IMR-90 (cell line): ENCODE results near the gene FRMPD4. TPM values are rescaled to one million over a fixed set of nuclear protein-coding genes. Genes with fewer than 3 reads are reported as not detected.
"Not testable (repeated sequence)": the region's sequence is repeated elsewhere in the genome, so short reads cannot be mapped to it uniquely, and the experiment has no call there.

ENCODE experiments used
- ATAC-seq: fragments of 200-7000 bp; cut with Tn5 transposase; 2 replicates; pipeline ENCODE4 v1.9.1; 2020; ENCODE audit warnings: low read depth, mild to moderate bottlenecking, moderate library complexity
- BruUV-seq: library from RNA; stranded (reverse); fragments of 400-500 nt; replicated peaks from 2 replicates; lab custom pipeline; 2021; lab: Mats Ljungman, UMichigan
- CTCF ChIA-PET: fragments of 300-600 bp; formaldehyde crosslinking; extraction: SDS; loops from one replicate; lab custom pipeline; 2021; ENCODE audit warnings: antibody characterized with exemption; lab: Yijun Ruan, JAX
- POLR2A ChIA-PET: fragments of 300-600 bp; sonication (Branson Sonifier 250); formaldehyde crosslinking; loops from one replicate; lab custom pipeline; 2022; ENCODE audit warnings: antibody characterized with exemption; ENCODE audit not compliant: unreplicated experiment; lab: Charles Lee
- DNase-seq: peaks from one replicate; pipeline ENCODE4 v3.0.0; 2013
- H2AFZ ChIP-seq: replicated peaks from 2 replicates; pipeline ENCODE3; 2013; ENCODE audit warnings: low read length, mild to moderate bottlenecking; ENCODE audit not compliant: poor library complexity
- H2AK5ac ChIP-seq: 2 replicates; pipeline ENCODE4 v1.6.1; 2013; ENCODE audit warnings: low read depth, low read length, inconsistent platforms
- H2AK9ac ChIP-seq: replicated peaks from 2 replicates; pipeline ENCODE3; 2013; ENCODE audit warnings: mild to moderate bottlenecking, low read depth, low read length, moderate library complexity; ENCODE audit not compliant: poor library complexity
- H2BK120ac ChIP-seq: 2 replicates; pipeline ENCODE4 v1.6.1; 2013; ENCODE audit warnings: low read depth, low read length, inconsistent platforms
- H2BK15ac ChIP-seq: 3 replicates; pipeline ENCODE4 v1.6.1; 2013; ENCODE audit warnings: low read depth, low read length, inconsistent platforms
- H2BK20ac ChIP-seq: 2 replicates; pipeline ENCODE4 v1.6.1; 2013; ENCODE audit warnings: low read depth, mild to moderate bottlenecking, inconsistent platforms, low read length, moderate library complexity
- H2BK5ac ChIP-seq: 2 replicates; pipeline ENCODE4 v1.6.1; 2013; ENCODE audit warnings: mild to moderate bottlenecking, low read depth, low read length, inconsistent platforms; ENCODE audit not compliant: poor library complexity, severe bottlenecking
- H3K14ac ChIP-seq: replicated peaks from 2 replicates; pipeline ENCODE4 v1.6.1; 2013; ENCODE audit warnings: low read depth, low read length, inconsistent platforms
- H3K18ac ChIP-seq: 2 replicates; pipeline ENCODE4 v1.6.1; 2013; ENCODE audit warnings: low read depth, low read length, control low read depth
- H3K23ac ChIP-seq: 2 replicates; pipeline ENCODE4 v1.6.1; 2013; ENCODE audit warnings: low read depth, low read length, inconsistent platforms
- H3K27ac ChIP-seq: 2 replicates; pipeline ENCODE4 v1.5.1; 2013; ENCODE audit warnings: mild to moderate bottlenecking, control low read depth, low read length; ENCODE audit not compliant: insufficient read depth
- H3K27me3 ChIP-seq: 2 replicates; pipeline ENCODE4 v1.6.1; 2013; ENCODE audit warnings: low read length; ENCODE audit not compliant: control insufficient read depth, insufficient read depth
- H3K36me3 ChIP-seq: 2 replicates; pipeline ENCODE4 v1.6.1; 2013; ENCODE audit warnings: low read length, mixed read lengths; ENCODE audit not compliant: control insufficient read depth, insufficient read depth
- H3K4ac ChIP-seq: 2 replicates; pipeline ENCODE4 v1.6.1; 2013; ENCODE audit warnings: low read depth, low read length, inconsistent platforms
- H3K4me1 ChIP-seq: 2 replicates; pipeline ENCODE4 v1.6.1; 2013; ENCODE audit warnings: low read length, mixed read lengths; ENCODE audit not compliant: control insufficient read depth, insufficient read depth
- H3K4me2 ChIP-seq: 2 replicates; pipeline ENCODE4 v1.6.1; 2013; ENCODE audit warnings: low read depth, mild to moderate bottlenecking, control low read depth, low read length, moderate library complexity
- H3K4me3 ChIP-seq: 2 replicates; pipeline ENCODE4 v1.5.1; 2013; ENCODE audit warnings: low read depth, mild to moderate bottlenecking, control low read depth, low read length, moderate library complexity; ENCODE audit not compliant: insufficient read depth
- H3K56ac ChIP-seq: 2 replicates; pipeline ENCODE4 v1.6.1; 2013; ENCODE audit warnings: low read length, inconsistent platforms; ENCODE audit not compliant: insufficient read depth; ENCODE audit errors: extremely low read depth
- H3K79me1 ChIP-seq, 2 experiments: 2 replicates each; pipeline ENCODE4 v1.6.1; 2013; ENCODE audit warnings: low read length in 2 of 2, inconsistent platforms in 1 of 2, low read depth in 1 of 2
- H3K9ac ChIP-seq: 2 replicates; pipeline ENCODE4 v1.6.1; 2013; ENCODE audit warnings: low read depth, low read length, control low read depth
- H3K9me1 ChIP-seq: 2 replicates; pipeline ENCODE4 v1.6.1; 2013; ENCODE audit warnings: low read length, inconsistent platforms; ENCODE audit not compliant: insufficient read depth
- H3K9me3 ChIP-seq: 2 replicates; pipeline ENCODE4 v1.6.1; 2013; ENCODE audit warnings: low read length; ENCODE audit not compliant: control insufficient read depth, insufficient read depth
- H4K20me1 ChIP-seq: 2 replicates; pipeline ENCODE4 v1.6.1; 2013; ENCODE audit warnings: low read length, inconsistent platforms; ENCODE audit not compliant: insufficient read depth
- H4K5ac ChIP-seq: 2 replicates; pipeline ENCODE4 v1.6.1; 2013; ENCODE audit warnings: mild to moderate bottlenecking, low read depth, low read length, control low read depth
- H4K8ac ChIP-seq, 2 experiments: 2 replicates each; pipeline ENCODE4 v1.6.1; 2013; ENCODE audit warnings: low read depth in 2 of 2, low read length in 2 of 2, control low read depth in 1 of 2, inconsistent platforms in 1 of 2
- H4K91ac ChIP-seq: 2 replicates; pipeline ENCODE4 v1.6.1; 2013; ENCODE audit warnings: low read depth, low read length, inconsistent platforms; ENCODE audit not compliant: insufficient read depth
- CEBPB ChIP-seq: IDR thresholded peaks from 2 replicates; pipeline ENCODE4 v1.6.1; 2012; ENCODE audit warnings: low read depth, low read length, improper control_type of control experiment
- MAFK ChIP-seq: IDR thresholded peaks from 2 replicates; pipeline ENCODE4 v1.6.1; 2012; ENCODE audit warnings: low read depth, low read length, improper control_type of control experiment
- MXI1 ChIP-seq: IDR thresholded peaks from 2 replicates; pipeline ENCODE4 v1.6.1; 2012; ENCODE audit warnings: low read depth, mild to moderate bottlenecking, low read length, moderate library complexity, borderline replicate concordance
- RAD21 ChIP-seq: IDR thresholded peaks from 2 replicates; pipeline ENCODE4 v1.6.1; 2012; ENCODE audit warnings: low read length, improper control_type of control experiment
- SMC3 ChIP-seq: fragments of 150-350 bp; IDR thresholded peaks from 2 replicates; pipeline ENCODE4 v1.6.1; 2016; ENCODE audit warnings: low read depth, mild to moderate bottlenecking, antibody characterized with exemption, low read length, moderate library complexity
- WGBS, 2 experiments: methylation state at CpG; one replicate each; pipeline versions ENCODE4 v1.1.5 to v1.1.7; 2013; ENCODE audit warnings: missing lambda C conversion rate in 2 of 2; ENCODE audit not compliant: insufficient read length in 1 of 2; ENCODE audit errors: extremely low coverage in 2 of 2; 5-methylcytosine and 5-hydroxymethylcytosine counted together
- dilution Hi-C: fragments of 300-500 bp; cut with HindIII; formaldehyde crosslinking; loops from one replicate; pipeline ENCODE4 v1.14.3; 2018; ENCODE audit warnings: low sequenced_read_pairs; ENCODE audit not compliant: unreplicated experiment
- in situ Hi-C: fragments of 300-500 bp; cut with MboI; formaldehyde crosslinking; loops from 3 replicates; pipeline ENCODE4 v1.14.3; 2019; ENCODE audit warnings: low sequenced_read_pairs, inconsistent platforms, mixed read lengths
- intact Hi-C: fragments of 100-400 bp; cut with micrococcal nuclease; formaldehyde crosslinking; loops from 2 replicates; pipeline ENCODE4 v1.10.0; 2022
- polyA plus RNA-seq, 3 experiments: library from polyadenylated mRNA; depleted of rRNA; stranded (reverse); fragments of >200 nt; gene quantifications; 2 replicates each; pipeline ENCODE4 v1.2.3, GENCODE V29; 2012; ENCODE audit warnings: low replicate concordance in 1 of 3
- total RNA-seq: library from RNA; depleted of rRNA; stranded (reverse); fragments of >200 nt; gene quantifications from 2 replicates; pipeline ENCODE4 v1.2.3, GENCODE V29; 2012

FRMPD4 gene
- total and polyA plus RNA-seq, 2 of the 4 experiments (the other 2 are of a cell fraction): 0.53 to 1.1 TPM

DNA sequence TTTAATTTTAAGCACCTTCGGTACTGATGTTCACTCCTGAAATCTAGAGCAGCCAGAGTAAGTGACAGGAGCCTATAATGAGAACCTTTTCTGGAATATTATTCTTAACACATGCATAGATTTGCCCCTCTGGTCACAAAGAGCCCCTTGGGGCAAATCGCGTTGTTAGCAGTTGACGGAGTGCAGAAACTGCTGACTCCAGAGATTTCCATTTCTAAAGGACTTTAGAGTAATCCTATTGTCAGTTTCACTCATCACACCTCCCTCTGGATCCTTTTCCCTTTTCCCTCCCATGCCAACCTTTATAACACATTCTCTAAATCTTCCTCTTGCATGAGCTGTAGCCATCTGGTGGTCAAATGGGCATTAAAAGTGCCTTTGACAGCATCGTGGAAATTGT, 388.0 kb downstream of the FRMPD4 start:
- H3K9ac ChIP-seq: no peak overlapping the region
- H2BK120ac ChIP-seq: no peak overlapping the region
- no peak overlapping the region for H4K5ac ChIP-seq
- ChIA-PET CTCF (interaction anchor here (0.7 kb wide), 1 partner anchor 39 kb away, joined by 3 read pairs; no protein-coding TSS in a partner anchor), POLR2A (no interaction called here)
- no peak overlapping the region for H2AK5ac ChIP-seq
- H3K4me3 ChIP-seq: no peak overlapping the region
- no peaks in the 10 kb centered on the region for H3K9me1 ChIP-seq
- no peaks in the 10 kb centered on the region for H3K27me3 ChIP-seq
- intact Hi-C loops: no loop called here
- no peak overlapping the region for H3K4me2 ChIP-seq
- dilution Hi-C loops: no loop called here
- ATAC-seq (no peak), DNase-seq (no peak)
- no peak overlapping the region for H3K4ac ChIP-seq
- no peak overlapping the region for H3K27ac ChIP-seq
- no peak overlapping the region for H4K91ac ChIP-seq
- H4K20me1 ChIP-seq: no peaks in the 10 kb centered on the region
- no peak overlapping the region for H4K8ac ChIP-seq
- H3K9me3 ChIP-seq: no peaks in the 10 kb centered on the region
- no peak overlapping the region for H3K23ac ChIP-seq
- no peak overlapping the region for H2AFZ ChIP-seq
- no peak overlapping the region for H2BK15ac ChIP-seq
- in situ Hi-C loops: no loop called here
- H3K56ac ChIP-seq: no peak overlapping the region
- no TSS peak for BruUV-seq
- H2BK20ac ChIP-seq: no peak overlapping the region
- no peak overlapping the region for H3K18ac ChIP-seq
- H2AK9ac ChIP-seq: no peak overlapping the region
- H3K79me1 ChIP-seq: no peaks in the 10 kb centered on the region
- H3K14ac ChIP-seq: no peak overlapping the region
- no peaks in the 10 kb centered on the region for H3K36me3 ChIP-seq
- WGBS, 2 experiments: no CpG with 5 or more reads among the region's 5 CpGs
- TF ChIP-seq MXI1 (no peak), CEBPB (no peak), SMC3 (no peak), RAD21 (no peak), MAFK (peak; percentile 38; the same call in 1 of the 2 replicates)
- no peak overlapping the region for H2BK5ac ChIP-seq
- no peaks in the 10 kb centered on the region for H3K4me1 ChIP-seq

DNA sequence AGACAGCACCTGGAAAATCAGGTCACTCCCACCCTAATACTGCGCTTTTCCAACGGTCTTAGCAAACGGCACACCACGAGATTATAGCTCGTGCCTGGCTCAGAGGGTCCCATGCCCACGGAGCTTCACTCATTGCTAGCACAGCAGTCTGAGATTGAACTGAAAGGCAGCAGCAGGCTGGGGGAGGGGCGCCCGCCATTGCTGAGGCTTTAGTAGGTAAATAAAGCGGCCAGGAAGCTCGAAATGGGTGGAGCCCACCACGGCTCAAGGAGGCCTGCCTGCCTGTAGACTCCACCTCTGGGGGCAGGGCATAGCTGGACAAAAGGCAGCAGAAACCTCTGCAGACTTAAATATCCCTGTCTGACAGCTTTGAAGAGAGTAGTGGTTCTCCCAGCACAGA, 399.8 kb downstream of the FRMPD4 start:
- intact Hi-C loops, H4K5ac ChIP-seq, H3K79me1 ChIP-seq, in situ Hi-C loops, H3K4me1 ChIP-seq, DNase-seq, H3K4me2 ChIP-seq, H2AK5ac ChIP-seq, H3K14ac ChIP-seq, H2BK20ac ChIP-seq, H4K20me1 ChIP-seq, H2BK15ac ChIP-seq, H2BK120ac ChIP-seq, dilution Hi-C loops, H3K27me3 ChIP-seq, H2AFZ ChIP-seq, H3K4me3 ChIP-seq, H2AK9ac ChIP-seq, H3K36me3 ChIP-seq, POLR2A ChIA-PET, H3K9me3 ChIP-seq, H3K9ac ChIP-seq, H3K23ac ChIP-seq, ATAC-seq, BruUV-seq, H3K18ac ChIP-seq, H4K8ac ChIP-seq, H3K27ac ChIP-seq, H3K9me1 ChIP-seq, H3K56ac ChIP-seq, H3K4ac ChIP-seq, H4K91ac ChIP-seq, H2BK5ac ChIP-seq: not testable (repeated sequence)
- WGBS, 2 experiments: 83% methylated on average over 1 of the region's 11 CpGs; no CpG with 5 or more reads in 1 of the 2 experiments
- CTCF ChIA-PET: interaction anchor here (1.1 kb wide), 1 partner anchor 11 kb away, joined by 3 read pairs; no protein-coding TSS in a partner anchor
